SK-N-SH (cell line): ENCODE measurements around the gene RAB4A. TPM values are rescaled to one million over a fixed set of nuclear protein-coding genes. Genes with fewer than 3 reads are reported as not detected.

Source experiments
- CTCF ChIA-PET: fragments of 300-600, 350-600 bp; formaldehyde crosslinking; extraction: SDS; loops from one replicate; lab custom pipeline; 2021; lab: Yijun Ruan, JAX
- POLR2A ChIA-PET: fragments of 350-600 bp; sonication (Branson Sonifier 250); formaldehyde crosslinking; extraction: SDS; loops from one replicate; lab custom pipeline; 2020; ENCODE audit warnings: antibody characterized with exemption, inconsistent platforms; lab: Yijun Ruan, JAX
- DNase-seq: peaks from one replicate; pipeline ENCODE4 v3.0.0; 2012
- H2AFZ ChIP-seq: fragments of 200-600 bp; sonication (generic); 2 replicates; pipeline ENCODE4 v1.8.1; 2016; ENCODE audit warnings: antibody characterized with exemption, mild to moderate bottlenecking, low read depth
- H3F3A ChIP-seq: fragments of 200-600 bp; sonication (generic); replicated peaks from 2 replicates; pipeline ENCODE3; 2016; ENCODE audit warnings: antibody characterized with exemption, mild to moderate bottlenecking; ENCODE audit not compliant: insufficient read depth
- H3K27ac ChIP-seq, 2 experiments: fragments of 200-500 bp in 1 of 2; fragments of 200-600 bp in 1 of 2; sonication (Bioruptor generic) in 1 of 2; sonication (generic), shearing (Covaris generic) in 1 of 2; 2 replicates each; pipeline versions ENCODE4 v1.5.1 to v1.6.1; 2014 to 2016; ENCODE audit warnings: low read depth in 2 of 2, inconsistent platforms in 1 of 2, low read length in 1 of 2, mild to moderate bottlenecking in 1 of 2, mixed read lengths in 1 of 2
- H3K27me3 ChIP-seq: fragments of 200-600 bp; sonication (generic), shearing (Covaris generic); 2 replicates; pipeline ENCODE4 v1.6.1; 2016; ENCODE audit warnings: mixed run types; ENCODE audit not compliant: insufficient read depth
- H3K36me3 ChIP-seq, 2 experiments: fragments of 200-500 bp in 1 of 2; fragments of 200-600 bp in 1 of 2; sonication (Bioruptor generic) in 1 of 2; sonication (generic) in 1 of 2; replicated peaks in 1 of 2; 2 replicates each; pipeline versions ENCODE3 to v1.5.1; 2014 to 2016; ENCODE audit warnings: low read length in 1 of 2, mild to moderate bottlenecking in 1 of 2; ENCODE audit not compliant: insufficient read depth in 2 of 2, control insufficient read depth in 1 of 2
- H3K4me1 ChIP-seq, 2 experiments: fragments of 200-500 bp in 1 of 2; fragments of 200-600 bp in 1 of 2; sonication (Bioruptor generic) in 1 of 2; sonication (generic), shearing (Covaris generic) in 1 of 2; 2 replicates each; pipeline versions ENCODE4 v1.5.1 to v1.6.1; 2014 to 2016; ENCODE audit warnings: low read depth in 1 of 2, low read length in 1 of 2, mixed run types in 1 of 2; ENCODE audit not compliant: insufficient read depth in 2 of 2, control insufficient read depth in 1 of 2
- H3K4me2 ChIP-seq: fragments of 200-600 bp; sonication (generic), shearing (Covaris generic); 2 replicates; pipeline ENCODE4 v1.6.1; 2017; ENCODE audit warnings: mixed run types
- H3K4me3 ChIP-seq, 2 experiments: fragments of 200-500 bp in 1 of 2; fragments of 200-600 bp in 1 of 2; sonication (Bioruptor generic) in 1 of 2; sonication (generic), shearing (Covaris generic) in 1 of 2; 2 replicates each; pipeline versions ENCODE4 v1.5.1 to v1.8.1; 2014 to 2016; ENCODE audit warnings: low read depth in 2 of 2, inconsistent platforms in 1 of 2, low read length in 1 of 2, mild to moderate bottlenecking in 1 of 2, mixed read lengths in 1 of 2, moderate library complexity in 1 of 2
- H3K79me2 ChIP-seq: fragments of 200-600 bp; sonication (generic); 2 replicates; pipeline ENCODE4 v1.8.1; 2017; ENCODE audit warnings: mild to moderate bottlenecking; ENCODE audit not compliant: insufficient read depth
- H3K9ac ChIP-seq: fragments of 200-600 bp; sonication (generic); 2 replicates; pipeline ENCODE4 v1.6.1; 2017; ENCODE audit warnings: mixed run types
- H3K9me2 ChIP-seq: fragments of 200-600 bp; sonication (generic); 2 replicates; pipeline ENCODE4 v1.6.1; 2017; ENCODE audit warnings: mixed run types
- H3K9me3 ChIP-seq: fragments of 200-600 bp; sonication (generic); 2 replicates; pipeline ENCODE4 v1.6.1; 2017; ENCODE audit warnings: mixed run types, mild to moderate bottlenecking, moderate library complexity
- H4K20me1 ChIP-seq: fragments of 200-600 bp; sonication (generic); 2 replicates; pipeline ENCODE4 v1.6.1; 2017; ENCODE audit warnings: mild to moderate bottlenecking, mixed run types; ENCODE audit not compliant: insufficient read depth
- CHD2 ChIP-seq: fragments of 150-350 bp; IDR thresholded peaks from 2 replicates; pipeline ENCODE4 v1.6.1; 2018; ENCODE audit warnings: low read length; ENCODE audit not compliant: partially characterized antibody
- CTCF ChIP-seq: fragments of 200-600 bp; sonication (generic); IDR thresholded peaks from 2 replicates; pipeline ENCODE4 v1.6.1; 2017; ENCODE audit warnings: antibody characterized with exemption, mild to moderate bottlenecking, moderate library complexity
- EP300 ChIP-seq, 2 experiments: IDR thresholded peaks; 2 replicates each; pipeline versions ENCODE4 v1.4.0 to v1.6.1; 2012; ENCODE audit warnings: borderline replicate concordance in 1 of 2, low read depth in 1 of 2, low read length in 1 of 2
- FOXJ3 ChIP-seq: sonication (generic); formaldehyde crosslinking; IDR thresholded peaks from 2 replicates; pipeline ENCODE4 v1.5.1; 2020; ENCODE audit warnings: mild to moderate bottlenecking, missing genetic modification reagents
- GABPA ChIP-seq: IDR thresholded peaks from 2 replicates; pipeline ENCODE4 v1.4.0; 2012; ENCODE audit warnings: low read depth, mild to moderate bottlenecking
- GATA2 ChIP-seq: sonication (generic); formaldehyde crosslinking; IDR thresholded peaks from 2 replicates; pipeline ENCODE4 v1.5.0; 2020; ENCODE audit warnings: mild to moderate bottlenecking, missing genetic modification reagents
- JUND ChIP-seq: IDR thresholded peaks from 2 replicates; pipeline ENCODE4 v1.4.0; 2012
- POLR2AphosphoS5 ChIP-seq: IDR thresholded peaks from 2 replicates; pipeline ENCODE4 v1.6.1; 2012; ENCODE audit warnings: low read depth, low read length
- RAD21 ChIP-seq: IDR thresholded peaks from 2 replicates; pipeline ENCODE4 v1.6.1; 2012; ENCODE audit warnings: mild to moderate bottlenecking, low read length
- RCOR1 ChIP-seq: fragments of 150-350 bp; IDR thresholded peaks from 2 replicates; pipeline ENCODE4 v1.6.1; 2017; ENCODE audit warnings: antibody characterized with exemption, low read length
- RFX5 ChIP-seq: IDR thresholded peaks from 2 replicates; pipeline ENCODE4 v1.6.1; 2012; ENCODE audit warnings: mild to moderate bottlenecking, improper control_type of control experiment, low read length
- RXRA ChIP-seq: IDR thresholded peaks from 2 replicates; pipeline ENCODE4 v1.4.0; 2012; ENCODE audit warnings: low read depth, mild to moderate bottlenecking, borderline replicate concordance
- SIN3A ChIP-seq: IDR thresholded peaks from 2 replicates; pipeline ENCODE4 v1.6.1; 2012; ENCODE audit warnings: low read depth, mild to moderate bottlenecking, low read length, moderate library complexity, borderline replicate concordance
- SMC3 ChIP-seq: IDR thresholded peaks from 2 replicates; pipeline ENCODE4 v1.6.1; 2012; ENCODE audit warnings: low read depth, low read length, improper control_type of control experiment
- TAF1 ChIP-seq: IDR thresholded peaks from 2 replicates; pipeline ENCODE4 v1.6.1; 2012; ENCODE audit warnings: low read depth, mild to moderate bottlenecking, low read length, moderate library complexity, borderline replicate concordance
- USF1 ChIP-seq: IDR thresholded peaks from 2 replicates; pipeline ENCODE4 v1.4.0; 2012; ENCODE audit warnings: low read depth, borderline replicate concordance
- YY1 ChIP-seq: IDR thresholded peaks from 2 replicates; pipeline ENCODE4 v1.4.0; 2012; ENCODE audit warnings: low read depth, mild to moderate bottlenecking
- WGBS: methylation state at CpG from one replicate; pipeline ENCODE4 v1.1.6; 2017; ENCODE audit warnings: low lambda C conversion rate; 5-methylcytosine and 5-hydroxymethylcytosine counted together
- polyA plus RNA-seq, 3 experiments: library from polyadenylated mRNA; depleted of rRNA; stranded (reverse); fragments of >200 nt; gene quantifications; 2 replicates each; pipeline ENCODE4 v1.2.3, GENCODE V29; 2012

Gene RAB4A
- polyA plus RNA-seq, 1 of the 3 experiments (the other 2 are of a cell fraction) = 28.1 TPM

- WGBS = 87% methylated on average over 2 of the region's 2 CpGs
- no peaks in the 10 kb centered on the region for H3K79me2 ChIP-seq
- no peaks in the 10 kb centered on the region for H3F3A ChIP-seq
- ChIA-PET CTCF (interaction anchor here (0.5 to 2.7 kb wide), 4 partner anchors 9 to 598 kb away, joined by 3 to 12 read pairs (median 4); partner anchors contain the start of gene RAB4A), POLR2A (no interaction called here)
- H3K36me3 ChIP-seq = no peaks in the 10 kb centered on the region
- no peak overlapping the region for H3K9ac ChIP-seq
- no peaks in the 10 kb centered on the region for H3K27me3 ChIP-seq
- TF ChIP-seq JUND = no peak
- TF ChIP-seq RXRA = no peak
- TF ChIP-seq POLR2AphosphoS5 = no peak
- TF ChIP-seq SIN3A = no peak
- TF ChIP-seq FOXJ3 (CRISPR knock-in tag) = no peak
- TF ChIP-seq CHD2 = no peak
- no peak for TF ChIP-seq CTCF
- no peak for TF ChIP-seq RFX5
- no peak for TF ChIP-seq TAF1
- no peak for TF ChIP-seq SMC3
- no peak for TF ChIP-seq YY1
- no peak for TF ChIP-seq EP300 (IDR thresholded peaks at IDR 0.05; ENCODE audit: borderline replicate concordance in 1 of 2, low read depth in 1 of 2, low read length in 1 of 2)
- TF ChIP-seq GATA2 (CRISPR knock-in tag) = no peak
- TF ChIP-seq GABPA = no peak
- TF ChIP-seq RCOR1 = no peak
- TF ChIP-seq RAD21 = no peak
- TF ChIP-seq USF1 = no peak
- no peaks in the 10 kb centered on the region for H3K9me2 ChIP-seq
- H3K4me3 ChIP-seq = no peak overlapping the region
- H3K9me3 ChIP-seq = no peaks in the 10 kb centered on the region
- no peaks in the 10 kb centered on the region for H3K4me1 ChIP-seq
- H2AFZ ChIP-seq = no peak overlapping the region
- H4K20me1 ChIP-seq = no peaks in the 10 kb centered on the region
- H3K27ac ChIP-seq = no peak overlapping the region
- no peak overlapping the region for H3K4me2 ChIP-seq
- no peak for DNase-seq
These were observed 8.7 kb upstream of the RAB4A start for GRCh38 chr1:229262239-229262638.

GRCh38 chr1:229263254-229263653 lies 7.7 kb upstream of the RAB4A start:
- H4K20me1 ChIP-seq = no peaks in the 10 kb centered on the region
- H3K27me3 ChIP-seq = no peaks in the 10 kb centered on the region
- POLR2A ChIA-PET = no interaction called here
- no peak overlapping the region for H3K9ac ChIP-seq
- H3K9me3 ChIP-seq = no peaks in the 10 kb centered on the region
- H3K4me2 ChIP-seq = no peak overlapping the region
- no peaks in the 10 kb centered on the region for H3K4me1 ChIP-seq
- H3K79me2 ChIP-seq = no peaks in the 10 kb centered on the region
- no peaks in the 10 kb centered on the region for H3K9me2 ChIP-seq
- no peaks in the 10 kb centered on the region for H3K36me3 ChIP-seq
- TF ChIP-seq GABPA = no peak
- TF ChIP-seq YY1 = no peak
- TF ChIP-seq FOXJ3 (CRISPR knock-in tag) = no peak
- TF ChIP-seq, all 33 proteins: peak for 0
- Histone ChIP-seq H3K4me3 (no peak overlapping the region), H3K27ac (no peak overlapping the region), H2AFZ (no peak overlapping the region), H3F3A (no peaks in the 10 kb centered on the region)
- CTCF ChIA-PET = interaction anchor here (2.7 kb wide), 1 partner anchor 219 kb away, joined by 12 read pairs; no protein-coding TSS in a partner anchor
- DNase-seq = no peak
